Smooth muscle cell of the brain vasculature (primary cell): Measurements from ENCODE around the gene P3H3.
"Not testable (repeated sequence)": the region's sequence is repeated elsewhere in the genome, so short reads cannot be mapped to it uniquely, and the experiment has no call there.

Source experiments
- DNase-seq: peaks from one replicate; pipeline ENCODE4 v3.0.0-alpha.2; 2012; ENCODE audit warnings: low read depth, low spot score

Gene P3H3

DNA sequence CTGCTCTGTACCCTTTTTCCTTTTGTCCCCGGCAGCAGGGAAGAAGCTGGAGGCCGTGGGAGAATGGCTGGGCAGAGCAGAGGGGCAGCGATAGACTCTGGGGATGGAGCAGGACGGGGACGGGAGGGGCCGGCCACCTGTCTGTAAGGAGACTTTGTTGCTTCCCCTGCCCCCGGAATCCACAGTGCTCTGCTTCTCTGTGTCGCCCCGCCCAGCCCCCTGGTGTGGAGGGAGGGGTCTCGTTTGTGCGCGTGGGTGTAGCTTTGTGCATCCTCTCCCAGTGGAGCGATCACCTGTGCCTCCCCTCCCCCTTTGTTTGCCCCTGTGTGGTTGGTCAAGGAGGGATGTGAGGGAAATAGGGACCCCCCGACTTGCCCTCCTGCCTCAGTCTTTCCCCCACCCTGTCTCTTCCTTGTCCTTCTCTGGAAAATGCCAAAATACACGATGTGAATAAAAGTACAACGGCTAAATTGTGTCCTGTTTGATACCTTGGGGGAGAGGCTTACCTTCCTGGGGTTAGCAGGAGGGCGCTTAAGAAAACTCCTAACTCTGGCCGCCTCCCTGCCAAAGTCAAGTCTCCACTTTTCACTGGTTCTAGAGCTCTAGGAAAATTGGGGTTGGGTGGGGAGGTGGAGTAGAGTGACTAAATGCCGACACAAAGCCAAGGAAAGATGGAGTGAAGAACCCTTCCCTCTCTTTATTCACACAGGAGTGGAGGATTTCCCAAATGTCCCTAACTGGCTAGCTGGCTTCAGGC, 38.1 kb downstream of the P3H3 start:
- no peak for DNase-seq

DNA sequence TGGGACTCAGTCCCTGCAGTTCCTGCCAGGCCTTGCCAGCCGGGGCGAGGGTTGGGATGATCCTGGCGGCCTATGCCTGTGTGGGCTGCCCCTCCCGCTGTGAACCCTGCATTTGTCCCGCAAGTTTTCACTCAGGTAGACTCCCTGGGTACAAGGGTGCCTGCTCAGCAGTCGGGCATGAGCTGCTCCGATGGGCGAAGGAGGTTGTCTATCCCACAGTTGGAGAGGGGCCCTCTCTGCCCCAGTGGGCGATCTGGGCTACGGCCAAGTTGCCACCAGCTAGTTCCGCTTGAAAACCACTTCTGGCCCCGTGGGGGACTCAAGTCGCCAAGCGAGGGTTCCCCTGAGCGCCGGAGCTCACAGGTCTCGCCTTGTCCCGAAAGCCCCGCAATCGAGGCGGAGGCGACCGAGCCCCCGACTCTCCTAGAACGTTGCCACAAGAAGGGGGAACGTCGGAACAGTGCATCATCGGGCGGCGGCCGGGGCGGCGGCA, 38.8 kb downstream of the P3H3 start:
- DNase-seq, result no peak

DNA sequence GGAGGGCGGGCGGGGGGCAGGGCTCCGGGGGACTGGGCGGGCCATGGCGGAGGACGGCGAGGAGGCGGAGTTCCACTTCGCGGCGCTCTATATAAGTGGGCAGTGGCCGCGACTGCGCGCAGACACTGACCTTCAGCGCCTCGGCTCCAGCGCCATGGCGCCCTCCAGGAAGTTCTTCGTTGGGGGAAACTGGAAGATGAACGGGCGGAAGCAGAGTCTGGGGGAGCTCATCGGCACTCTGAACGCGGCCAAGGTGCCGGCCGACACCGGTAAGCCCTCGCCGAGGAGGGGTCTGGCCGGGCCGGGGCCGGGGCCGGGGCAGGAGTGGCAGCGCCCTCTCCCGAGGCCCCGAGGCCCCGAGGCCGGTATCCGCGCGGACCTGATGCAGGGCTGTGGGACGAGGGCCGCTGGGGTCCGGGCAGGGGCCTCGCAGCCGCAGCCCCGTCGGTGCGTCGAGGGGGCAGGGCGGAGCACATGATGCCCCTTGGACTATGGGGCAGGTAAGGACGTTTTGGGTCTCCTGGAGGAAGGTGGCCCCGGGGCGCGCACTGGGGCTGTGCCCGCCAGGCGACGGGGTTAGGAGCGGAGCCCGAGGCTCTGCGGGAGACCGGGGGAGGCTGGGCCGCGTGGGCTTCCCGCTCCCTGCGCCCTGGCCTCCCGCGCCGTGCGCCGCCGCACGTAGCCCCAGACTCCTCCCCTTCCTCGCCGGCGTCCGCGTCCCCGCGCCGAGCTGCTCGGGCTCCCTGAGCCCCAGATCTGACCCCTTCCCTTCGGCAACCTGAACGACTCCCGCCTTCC, 39.4 kb downstream of the P3H3 start, which contains the start of gene TPI1:
TSS of gene TPI1 (plus strand) at position 119 of the 798 bp plus-strand sequence. CDS start at position 155, 36 bp downstream.
- no peak for DNase-seq

DNA sequence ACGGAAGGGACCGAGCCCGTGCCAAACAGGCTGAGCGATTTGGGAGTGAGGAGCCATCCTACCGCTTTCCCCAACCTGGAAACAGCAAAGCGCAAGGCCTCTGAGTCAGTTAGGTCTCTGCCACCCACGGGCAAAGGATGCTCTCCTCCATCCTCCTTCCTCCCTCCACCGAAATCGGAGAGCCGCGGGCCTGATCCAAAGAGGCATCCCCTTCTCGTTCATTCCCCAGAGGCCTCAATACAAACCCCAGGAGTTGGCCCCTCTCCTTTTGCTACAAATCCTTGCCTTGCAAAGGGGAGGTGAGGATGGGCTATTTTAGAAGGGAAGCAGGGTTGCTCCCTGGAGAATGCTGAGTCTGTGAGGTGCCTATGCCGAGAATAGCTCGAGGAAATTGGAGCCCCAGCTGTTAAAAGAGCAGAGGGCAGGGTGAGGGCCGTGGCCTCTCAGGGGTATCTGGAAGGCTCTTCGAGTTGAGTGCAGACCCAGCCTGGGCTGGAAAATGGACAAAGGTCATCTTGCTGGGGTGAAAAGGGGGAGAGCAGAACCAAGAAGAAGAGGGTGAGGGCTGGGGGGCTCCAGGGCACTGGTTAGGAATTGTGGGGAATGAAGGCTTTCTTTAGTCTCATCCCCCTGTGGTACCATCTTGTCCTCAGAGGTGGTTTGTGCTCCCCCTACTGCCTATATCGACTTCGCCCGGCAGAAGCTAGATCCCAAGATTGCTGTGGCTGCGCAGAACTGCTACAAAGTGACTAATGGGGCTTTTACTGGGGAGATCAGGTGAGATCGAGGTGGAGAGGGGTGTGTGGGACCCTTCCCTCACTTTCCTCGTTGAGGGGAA, 40.2 kb downstream of the P3H3 start:
- no peak for DNase-seq

DNA sequence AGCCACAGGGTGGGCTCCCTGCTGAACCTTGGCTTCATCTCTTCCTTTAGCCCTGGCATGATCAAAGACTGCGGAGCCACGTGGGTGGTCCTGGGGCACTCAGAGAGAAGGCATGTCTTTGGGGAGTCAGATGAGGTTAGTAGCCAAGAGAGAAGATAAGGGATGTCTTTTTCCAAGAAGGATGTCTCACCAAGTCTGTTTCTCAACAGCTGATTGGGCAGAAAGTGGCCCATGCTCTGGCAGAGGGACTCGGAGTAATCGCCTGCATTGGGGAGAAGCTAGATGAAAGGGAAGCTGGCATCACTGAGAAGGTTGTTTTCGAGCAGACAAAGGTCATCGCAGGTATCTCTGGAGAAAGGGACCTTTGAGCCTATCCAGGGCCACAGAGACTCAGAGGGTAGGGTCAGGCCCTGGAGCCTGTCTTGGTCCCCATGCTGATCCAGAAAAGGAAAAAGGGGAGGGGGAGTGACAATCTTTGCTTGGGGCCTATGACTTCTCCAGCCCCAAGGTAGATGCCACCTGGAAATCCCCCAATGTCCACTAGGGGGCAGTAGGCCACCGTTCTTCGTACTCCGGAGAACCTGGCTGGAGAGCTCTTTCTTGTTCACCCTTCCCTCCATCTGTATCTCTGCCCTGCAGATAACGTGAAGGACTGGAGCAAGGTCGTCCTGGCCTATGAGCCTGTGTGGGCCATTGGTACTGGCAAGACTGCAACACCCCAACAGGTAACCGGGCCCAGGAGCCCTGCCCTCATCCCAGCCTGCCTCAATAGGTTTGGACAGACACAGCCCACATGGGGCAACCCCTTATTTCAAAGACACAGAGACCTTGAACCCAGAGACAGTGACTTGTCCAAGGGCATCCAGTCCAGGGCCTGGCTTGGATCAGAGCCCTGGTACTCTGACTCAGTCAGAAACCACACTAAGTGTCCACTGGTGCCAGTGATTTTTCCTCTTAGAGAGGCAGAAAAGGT, 41.1 kb downstream of the P3H3 start:
- no peak for DNase-seq

DNA sequence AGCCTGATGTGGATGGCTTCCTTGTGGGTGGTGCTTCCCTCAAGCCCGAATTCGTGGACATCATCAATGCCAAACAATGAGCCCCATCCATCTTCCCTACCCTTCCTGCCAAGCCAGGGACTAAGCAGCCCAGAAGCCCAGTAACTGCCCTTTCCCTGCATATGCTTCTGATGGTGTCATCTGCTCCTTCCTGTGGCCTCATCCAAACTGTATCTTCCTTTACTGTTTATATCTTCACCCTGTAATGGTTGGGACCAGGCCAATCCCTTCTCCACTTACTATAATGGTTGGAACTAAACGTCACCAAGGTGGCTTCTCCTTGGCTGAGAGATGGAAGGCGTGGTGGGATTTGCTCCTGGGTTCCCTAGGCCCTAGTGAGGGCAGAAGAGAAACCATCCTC, 42.1 kb downstream of the P3H3 start:
- not testable (repeated sequence) for DNase-seq

DNA sequence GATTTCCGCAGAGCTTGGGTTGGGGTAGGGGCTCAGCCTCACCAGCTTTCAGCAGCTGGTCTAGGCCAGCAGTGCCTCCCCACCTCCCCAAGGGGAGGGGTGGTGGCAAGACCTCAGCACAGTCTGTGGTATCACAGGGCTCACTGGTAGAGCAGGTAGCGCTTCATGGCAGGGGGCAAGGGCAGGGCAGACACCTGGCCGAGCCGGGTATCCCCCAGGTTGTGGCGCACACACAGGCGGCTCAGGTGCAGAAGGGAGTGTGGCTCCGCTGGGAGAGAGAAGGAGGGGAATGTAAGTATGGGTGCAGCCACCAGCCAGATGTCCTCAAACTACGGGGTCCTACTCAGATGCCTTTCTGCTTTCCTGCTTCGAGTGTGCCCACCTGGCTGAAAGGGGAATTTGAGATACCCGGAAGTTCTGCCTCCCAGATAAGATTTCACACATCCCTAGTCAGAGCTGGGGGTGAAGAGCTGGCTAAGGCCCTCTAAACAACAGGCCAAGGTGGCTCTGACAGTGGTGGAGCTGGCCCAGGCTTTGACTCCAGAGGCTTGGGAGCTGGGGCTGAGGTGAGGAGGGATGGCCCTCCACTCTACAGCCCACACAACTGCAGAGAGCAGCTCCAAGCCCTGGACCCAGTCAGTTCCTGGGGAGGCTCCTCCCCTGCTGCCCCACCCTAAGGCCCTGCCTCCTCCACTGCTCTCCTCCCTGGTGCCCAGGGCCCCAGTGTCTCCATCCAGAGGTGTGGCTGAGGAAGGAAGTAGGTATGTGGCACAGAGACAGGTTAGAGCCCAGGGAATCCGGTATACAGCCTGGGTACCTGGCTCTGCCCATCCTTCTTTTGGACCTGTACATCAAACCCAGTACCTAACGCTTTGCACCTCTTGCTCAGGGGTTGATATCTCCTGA, 43.1 kb downstream of the P3H3 start:
- no peak for DNase-seq

DNA sequence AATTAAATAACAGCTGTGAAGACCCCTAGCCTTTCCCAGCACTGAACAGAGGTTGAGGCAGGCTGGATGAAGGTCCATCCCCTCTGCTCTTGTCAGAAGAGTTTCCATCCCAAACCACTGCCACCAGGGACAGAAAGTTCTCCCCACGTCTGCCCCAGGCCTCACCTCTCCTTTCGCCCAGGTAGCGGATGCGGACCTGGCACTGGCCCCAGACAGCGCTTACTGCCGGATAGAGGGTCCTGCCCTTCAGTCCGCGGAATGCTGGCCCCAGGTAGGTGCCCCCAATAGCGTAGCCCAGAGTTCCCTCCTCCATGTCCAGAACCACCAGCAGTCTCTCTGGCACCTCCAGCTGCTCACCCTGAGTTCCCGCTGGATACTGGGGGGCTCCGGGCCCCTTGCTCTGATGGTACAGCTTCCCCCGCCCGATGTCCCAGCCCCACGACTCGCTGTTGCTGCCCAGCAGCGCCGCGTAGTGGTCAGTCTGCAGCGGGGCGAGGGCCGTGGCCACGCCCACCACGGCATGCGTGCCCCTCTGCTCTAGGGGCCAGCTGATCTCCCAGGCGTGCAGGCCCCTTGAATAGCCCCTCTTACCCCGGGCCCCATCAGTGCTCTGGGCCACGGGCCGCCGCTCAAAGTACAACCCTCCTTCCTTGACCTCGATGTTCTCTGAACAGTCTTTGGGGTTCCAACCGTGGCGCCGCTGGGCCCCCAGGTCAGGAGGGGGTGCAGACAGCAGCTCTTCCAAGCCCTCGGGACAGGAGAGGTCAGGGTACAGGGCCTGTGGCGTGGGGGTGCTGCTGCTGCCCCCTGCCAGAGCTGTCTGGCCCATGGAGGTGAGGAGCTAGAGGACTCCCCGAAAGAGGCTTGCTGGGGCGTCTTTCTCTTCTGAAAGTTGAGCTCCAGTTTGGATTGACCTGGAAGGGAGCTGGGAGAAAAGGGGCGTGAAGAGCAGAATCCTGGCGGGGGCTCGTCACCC, 44.2 kb downstream of the P3H3 start:
- no peak for DNase-seq

DNA sequence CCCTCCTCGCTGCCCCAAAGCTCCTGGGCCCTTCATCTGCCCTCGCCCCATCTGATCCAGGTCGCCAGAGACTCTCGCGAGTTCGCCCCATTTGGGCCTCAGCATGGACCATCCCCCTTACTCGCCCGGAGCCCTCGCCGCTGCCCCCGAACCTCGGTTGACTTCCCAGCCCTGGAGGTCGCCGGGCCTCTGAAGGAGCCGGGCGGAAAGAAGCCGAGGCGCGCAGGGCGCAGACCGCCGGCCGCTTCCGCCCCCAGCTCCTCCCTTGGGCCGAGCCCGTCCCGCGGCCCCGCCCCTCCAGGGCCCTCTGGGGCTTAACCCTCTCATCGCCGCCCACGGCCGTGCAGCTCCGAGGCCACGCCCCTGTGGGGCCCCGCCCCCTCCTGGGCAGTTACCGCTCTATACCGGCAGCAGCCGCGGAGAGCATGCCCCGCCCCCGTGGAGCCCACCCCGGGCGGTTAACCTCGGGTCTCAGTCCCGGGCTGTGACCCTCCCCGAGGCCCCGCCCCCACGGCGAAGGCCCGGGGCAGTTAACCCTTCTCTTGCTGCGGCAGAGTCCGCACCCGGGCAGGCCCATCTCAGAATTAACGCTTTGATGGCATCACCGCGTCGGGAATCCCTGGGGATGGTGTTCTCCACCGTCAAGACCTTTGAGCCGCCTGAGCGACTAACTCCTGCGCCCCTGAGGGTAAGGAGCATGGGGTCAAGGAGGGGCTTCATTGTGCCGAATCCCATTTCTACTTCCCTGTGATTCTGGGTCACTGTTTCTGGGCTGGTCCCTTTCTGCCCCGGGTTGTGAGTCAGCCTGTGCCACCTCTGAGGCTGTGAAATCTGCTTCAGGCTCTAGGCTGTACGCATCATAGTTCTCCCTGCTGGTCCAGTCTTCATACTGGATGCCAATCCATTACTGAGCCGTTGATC, 45.1 kb downstream of the P3H3 start, which contains the start of gene SPSB2:
TSS of gene SPSB2 (minus strand) at position 210 of the 921 bp plus-strand sequence. CDS start 402 bp downstream, outside the sequence.
- DNase-seq, result peak; percentile 89

DNA sequence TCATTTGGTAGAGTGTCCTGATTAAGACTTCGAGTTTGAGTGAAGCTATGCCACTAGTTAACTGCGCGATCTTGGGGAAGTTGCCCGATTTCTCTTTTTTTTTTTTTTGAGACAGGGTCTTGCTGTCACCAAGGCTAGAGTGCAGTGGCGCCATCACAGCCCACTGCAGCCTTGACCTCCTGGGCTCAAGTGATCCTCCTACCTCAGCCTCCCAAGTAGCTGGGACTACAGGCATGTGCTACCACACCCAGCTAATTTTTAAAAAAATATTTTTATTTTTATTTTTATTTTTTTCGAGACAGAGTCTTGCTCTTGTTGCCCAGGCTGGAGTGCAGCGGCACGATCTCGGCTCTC, 45.8 kb downstream of the P3H3 start:
- DNase-seq, result not testable (repeated sequence)

DNA sequence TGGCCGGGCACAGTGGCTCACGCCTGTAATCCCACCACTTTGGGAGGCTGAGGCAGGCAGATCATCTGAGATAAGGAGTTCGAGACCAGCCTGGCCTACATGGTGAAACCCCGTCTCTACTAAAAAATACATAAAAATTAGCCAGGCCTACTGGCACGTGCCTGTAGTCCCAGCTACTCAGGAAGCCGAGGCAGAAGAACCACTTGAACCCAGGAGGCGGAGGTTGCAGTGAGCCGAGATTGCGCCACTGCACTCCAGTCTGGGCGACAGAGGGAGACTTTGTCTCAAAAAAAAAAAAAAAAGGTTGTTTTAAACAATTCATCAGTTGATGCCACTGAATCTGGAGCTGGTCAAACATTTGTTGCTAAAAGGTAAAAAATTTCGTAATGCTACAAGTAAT, 51.6 kb downstream of the P3H3 start:
- not testable (repeated sequence) for DNase-seq

DNA sequence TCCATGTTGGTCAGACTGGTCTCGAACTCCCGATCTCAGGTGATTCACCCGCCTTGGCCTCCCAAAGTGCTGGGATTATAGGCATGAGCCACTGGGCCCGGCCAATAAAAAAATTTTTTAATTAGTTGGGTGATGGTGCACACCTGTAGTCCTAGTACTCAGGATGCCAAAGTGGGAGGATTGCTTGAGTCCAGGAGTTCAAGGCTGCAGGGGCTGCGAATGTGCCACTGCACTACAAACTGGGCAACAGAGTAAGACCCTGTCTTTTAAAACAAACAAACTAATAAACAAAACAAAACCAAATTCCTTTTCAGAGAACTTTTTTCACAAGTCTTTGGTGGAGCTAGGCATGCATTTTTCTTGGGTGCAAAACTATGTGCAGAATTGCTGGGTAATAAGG, 55.0 kb downstream of the P3H3 start:
- DNase-seq, result no peak

DNA sequence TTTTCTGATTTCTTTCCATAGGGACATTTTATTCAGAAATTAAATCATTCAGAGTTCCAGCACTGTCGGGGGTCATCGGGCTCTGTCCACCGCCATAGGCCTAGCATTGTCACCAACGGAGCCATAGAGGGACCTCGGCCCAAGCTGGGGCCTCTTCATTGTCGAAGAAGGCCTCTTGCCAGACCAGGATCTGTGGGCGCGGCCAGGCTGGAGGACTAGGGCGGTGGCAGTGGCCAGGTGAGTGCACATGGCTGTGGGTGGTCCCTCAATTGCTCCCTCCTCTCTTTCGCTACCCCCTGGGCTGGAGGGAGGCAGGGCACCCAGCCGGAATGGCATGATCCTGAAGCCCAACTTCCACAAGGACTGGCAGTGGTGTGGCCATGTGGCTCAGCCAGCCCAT, 55.5 kb downstream of the P3H3 start:
- no peak for DNase-seq

DNA sequence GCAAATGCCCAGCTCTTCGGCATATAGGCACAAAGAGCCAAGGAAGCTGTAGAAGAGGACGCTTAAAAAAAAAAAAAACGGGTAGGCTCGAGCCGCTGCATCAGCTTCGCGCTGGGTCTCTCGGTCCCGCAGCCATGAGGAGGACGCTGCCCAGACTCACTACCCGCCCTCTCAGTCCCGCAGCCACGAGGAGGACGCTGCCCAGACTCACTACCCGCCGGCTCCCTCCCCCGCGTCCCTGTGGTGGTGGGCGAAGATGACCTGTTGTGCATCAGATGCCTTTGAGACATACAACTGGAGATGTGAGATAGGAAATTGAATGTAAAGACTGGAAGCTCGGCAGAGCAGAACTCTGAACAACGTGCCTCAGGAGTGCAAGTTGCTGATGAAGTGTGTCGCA, 56.3 kb downstream of the P3H3 start:
- DNase-seq, result no peak

DNA sequence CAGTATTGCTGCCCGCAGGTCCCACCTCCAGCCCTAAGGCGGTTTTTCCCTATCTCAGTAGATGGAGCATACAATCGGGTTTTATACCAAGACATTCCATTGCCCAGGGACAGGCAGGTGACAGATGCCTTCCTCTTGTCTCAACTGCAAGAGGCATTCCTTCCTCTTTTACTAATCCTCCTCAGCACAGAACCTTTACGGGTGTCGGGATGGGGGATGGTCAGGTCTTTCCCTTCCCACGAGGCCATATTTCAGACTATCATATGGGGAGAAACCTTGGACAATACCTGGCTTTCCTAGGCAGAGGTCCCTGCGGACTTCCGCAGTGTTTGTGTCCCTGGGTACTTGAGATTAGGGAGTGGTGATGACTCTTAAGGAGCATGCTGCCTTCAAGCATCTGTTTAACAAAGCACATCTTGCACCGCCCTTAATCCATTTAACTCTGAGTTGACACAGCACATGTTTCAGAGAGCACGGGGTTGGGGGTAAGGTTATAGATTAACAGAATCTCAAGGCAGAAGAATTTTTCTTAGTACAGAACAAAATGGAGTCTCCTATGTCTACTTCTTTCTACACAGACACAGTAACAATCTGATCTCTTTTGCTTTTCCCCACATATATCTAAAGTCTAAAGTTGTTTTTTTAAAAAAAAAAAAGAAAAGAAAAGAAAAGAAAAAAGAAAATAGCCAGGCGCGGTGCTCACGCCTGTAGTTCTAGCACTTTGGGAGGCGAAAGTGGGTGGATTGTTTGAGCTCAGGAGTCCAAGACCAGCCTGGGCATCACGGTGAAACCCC, 58.2 kb downstream of the P3H3 start:
- not testable (repeated sequence) for DNase-seq

DNA sequence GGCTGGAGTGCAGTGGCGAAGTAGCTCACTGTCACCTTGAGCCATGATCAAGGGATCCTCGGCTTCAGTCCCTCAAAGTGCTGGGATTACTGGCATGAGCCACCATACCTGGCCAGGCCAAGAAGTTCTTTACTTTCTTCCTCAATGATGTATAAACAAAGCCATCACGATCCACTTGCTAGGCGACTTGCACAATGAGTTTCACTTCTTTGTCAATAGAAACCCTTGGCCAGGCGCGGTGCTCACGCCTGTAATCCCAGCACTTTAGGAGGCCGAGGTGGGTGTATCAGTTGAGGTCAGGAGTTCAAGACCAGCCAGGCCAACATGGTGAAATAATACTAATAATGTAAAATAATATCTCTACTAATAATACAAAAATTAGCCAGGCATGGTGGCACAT, 59.3 kb downstream of the P3H3 start:
- DNase-seq, result no peak
